Activated naive CD4-positive, alpha-beta T cell treated with anti-CD3 and anti-CD28 coated beads for 36 hours (primary cell): ENCODE results near the gene DDX39B. TPM values are rescaled to one million over a fixed set of nuclear protein-coding genes. Genes with fewer than 3 reads are reported as not detected.
A peak's percentile ranks its signal among the peaks of the same experiment; 100 is the strongest.

Experiments used
- CTCF ChIA-PET: fragments of 350-600 bp; sonication (Branson Sonifier 250); formaldehyde crosslinking; loops from one replicate; lab custom pipeline; 2021; ENCODE audit warnings: antibody characterized with exemption; lab: Charles Lee
- DNase-seq: peaks from one replicate; pipeline ENCODE4 v3.0.0-alpha.2; 2020
- H3K27ac Mint-ChIP-seq: one replicate; pipeline ENCODE4 v1.8.0; 2021; ENCODE audit warnings: mild to moderate bottlenecking, mixed read lengths
- H3K27me3 Mint-ChIP-seq: one replicate; pipeline ENCODE4 v1.8.0; 2021; ENCODE audit warnings: low read depth, mixed read lengths
- H3K36me3 Mint-ChIP-seq: one replicate; pipeline ENCODE4 v1.8.0; 2021; ENCODE audit warnings: low read depth, mixed read lengths
- H3K4me1 Mint-ChIP-seq: one replicate; pipeline ENCODE4 v1.8.0; 2021; ENCODE audit warnings: low read depth, mixed read lengths
- H3K4me3 Mint-ChIP-seq: one replicate; pipeline ENCODE4 v1.8.0; 2021; ENCODE audit warnings: mild to moderate bottlenecking, moderate library complexity, mixed read lengths
- H3K9me3 Mint-ChIP-seq: one replicate; pipeline ENCODE4 v1.8.0; 2021; ENCODE audit warnings: mixed read lengths
- intact Hi-C: fragments of 100-400 bp; cut with micrococcal nuclease; formaldehyde crosslinking; loops from one replicate; pipeline ENCODE4 v1.15.1; 2023
- total RNA-seq, 2 experiments: library from RNA; stranded (reverse); gene quantifications; one replicate each; pipeline ENCODE4 v1.2.3, GENCODE V29; 2021

The DDX39B gene
- total RNA-seq, 2 experiments from 2014 or later, result 600 to 624 TPM

- DNase-seq, result peak; percentile 90
- Mint-ChIP-seq H3K9me3 (no peaks in the 10 kb centered on the region), H3K4me3 (peak overlapping the region; percentile 99), H3K27ac (peak overlapping the region; percentile 99), H3K36me3 (peaks cover 42% of the 10 kb centered on the region), H3K4me1 (peaks cover 50% of the 10 kb centered on the region), H3K27me3 (no peaks in the 10 kb centered on the region)
- CTCF ChIA-PET, result interaction anchor here (0.5 to 19.5 kb wide), 8 partner anchors 5 to 80 kb away, joined by 3 to 618 read pairs (median 18); partner anchors contain the start of genes ATP6V1G2, C6orf47, DDX39B and NCR3
- intact Hi-C loops, result loop anchor here (1.0 kb wide), 6 partner anchors 9 to 39 kb away; partner anchors contain the start of genes LTA, NFKBIL1 and PRRC2A
Measured at GRCh38 chr6:31580807-31581433, 39.1 kb upstream of the DDX39B start.

- peaks cover 46% of the 10 kb centered on the region for H3K36me3 Mint-ChIP-seq
- H3K27ac Mint-ChIP-seq, result peak overlapping the region; percentile 99
- H3K4me3 Mint-ChIP-seq, result peak overlapping the region; percentile 99
- no peak for DNase-seq
- no peaks in the 10 kb centered on the region for H3K9me3 Mint-ChIP-seq
- CTCF ChIA-PET, result interaction anchor here (0.5 to 19.5 kb wide), 8 partner anchors 8 to 80 kb away, joined by 3 to 618 read pairs (median 5); partner anchors contain the start of genes ATP6V1G2, C6orf47, DDX39B and NCR3
- no peaks in the 10 kb centered on the region for H3K27me3 Mint-ChIP-seq
- peaks cover 48% of the 10 kb centered on the region for H3K4me1 Mint-ChIP-seq
- intact Hi-C loops, result loop anchor here (1.0 kb wide), 2 partner anchors 8 to 12 kb away; partner anchors contain the start of gene LTA
Measured at GRCh38 chr6:31580438-31580740, 38.6 kb upstream of the DDX39B start.

- intact Hi-C loops, result loop anchor here (1.0 to 10.0 kb wide), 4 partner anchors 7 to 1065 kb away; partner anchors contain the start of genes CLIC1 and LTA
- CTCF ChIA-PET, result interaction anchor here (0.5 to 19.5 kb wide), 10 partner anchors 8 to 81 kb away, joined by 3 to 618 read pairs (median 4); partner anchors contain the start of genes ATP6V1G2, C6orf47, DDX39B and NCR3
- Mint-ChIP-seq H3K36me3 (peaks cover 46% of the 10 kb centered on the region), H3K27ac (peak overlapping the region; percentile 99), H3K9me3 (no peaks in the 10 kb centered on the region), H3K27me3 (no peaks in the 10 kb centered on the region), H3K4me3 (peak overlapping the region; percentile 99), H3K4me1 (peaks cover 50% of the 10 kb centered on the region)
- peak; percentile 22 for DNase-seq
Measured at GRCh38 chr6:31579546-31580437, 38.0 kb upstream of the DDX39B start.

GRCh38 chr6:31579119-31579505, 37.3 kb upstream of the DDX39B start:
- Mint-ChIP-seq H3K4me1 (peaks cover 55% of the 10 kb centered on the region), H3K27ac (peak overlapping the region; percentile 99), H3K9me3 (no peaks in the 10 kb centered on the region), H3K36me3 (peaks cover 46% of the 10 kb centered on the region), H3K27me3 (no peaks in the 10 kb centered on the region), H3K4me3 (peak overlapping the region; percentile 99)
- CTCF ChIA-PET, result interaction anchor here (0.6 to 19.5 kb wide), 4 partner anchors 9 to 28 kb away, joined by 3 to 618 read pairs (median 222); partner anchors contain the start of genes ATP6V1G2, DDX39B, NCR3 and NFKBIL1
- no peak for DNase-seq
- intact Hi-C loops, result loop anchor here (5.0 to 10.0 kb wide), 2 partner anchors 158 to 1064 kb away; partner anchors contain the start of gene CLIC1

- peak overlapping the region; percentile 99 for H3K4me3 Mint-ChIP-seq
- CTCF ChIA-PET, result interaction anchor here (0.6 to 19.5 kb wide), 6 partner anchors 7 to 27 kb away, joined by 3 to 618 read pairs (median 42); partner anchors contain the start of genes ATP6V1G2, DDX39B, LST1 and LTB
- H3K36me3 Mint-ChIP-seq, result peaks cover 50% of the 10 kb centered on the region
- intact Hi-C loops, result loop anchor here (5.0 to 10.0 kb wide), 2 partner anchors 159 to 1064 kb away; partner anchors contain the start of gene CLIC1
- H3K27me3 Mint-ChIP-seq, result no peaks in the 10 kb centered on the region
- H3K9me3 Mint-ChIP-seq, result no peaks in the 10 kb centered on the region
- H3K27ac Mint-ChIP-seq, result peak overlapping the region; percentile 99
- H3K4me1 Mint-ChIP-seq, result peaks cover 57% of the 10 kb centered on the region
- DNase-seq, result no peak
Measured at GRCh38 chr6:31578184-31579118, 36.6 kb upstream of the DDX39B start.

- Mint-ChIP-seq H3K27me3 (no peaks in the 10 kb centered on the region), H3K4me1 (peaks cover 57% of the 10 kb centered on the region), H3K36me3 (peaks cover 57% of the 10 kb centered on the region), H3K9me3 (no peaks in the 10 kb centered on the region), H3K4me3 (peak overlapping the region; percentile 94), H3K27ac (peak overlapping the region; percentile 97)
- intact Hi-C loops, result loop anchor here (5.0 to 10.0 kb wide), 2 partner anchors 160 to 1063 kb away; partner anchors contain the start of gene CLIC1
- CTCF ChIA-PET, result interaction anchor here (0.6 to 19.5 kb wide), 5 partner anchors 8 to 27 kb away, joined by 4 to 618 read pairs (median 78); partner anchors contain the start of genes ATP6V1G2, DDX39B, LST1 and LTB
- DNase-seq, result no peak
Measured at GRCh38 chr6:31577579-31577966, 35.8 kb upstream of the DDX39B start.

GRCh38 chr6:31576897-31577578, 35.2 kb upstream of the DDX39B start:
- DNase-seq, result peak; percentile 72

GRCh38 chr6:31575952-31576685, 34.3 kb upstream of the DDX39B start:
- Mint-ChIP-seq H3K4me1 (peaks cover 63% of the 10 kb centered on the region), H3K27me3 (no peaks in the 10 kb centered on the region), H3K4me3 (peak overlapping the region; percentile 94), H3K27ac (peak overlapping the region; percentile 97), H3K9me3 (no peaks in the 10 kb centered on the region), H3K36me3 (peaks cover 51% of the 10 kb centered on the region)
- DNase-seq, result no peak
- CTCF ChIA-PET, result interaction anchor here (0.7 to 19.5 kb wide), 5 partner anchors 9 to 25 kb away, joined by 3 to 618 read pairs (median 78); partner anchors contain the start of genes ATP6V1G2, DDX39B, LST1 and LTB
- intact Hi-C loops, result loop anchor here (5.0 to 10.0 kb wide), 2 partner anchors 161 to 1061 kb away; partner anchors contain the start of gene CLIC1

More at GRCh38 chr6:31576897-31577578, 35.2 kb upstream of the DDX39B start:
- Mint-ChIP-seq H3K27ac (peak overlapping the region; percentile 97), H3K9me3 (no peaks in the 10 kb centered on the region), H3K36me3 (peaks cover 59% of the 10 kb centered on the region), H3K4me3 (peak overlapping the region; percentile 94), H3K27me3 (no peaks in the 10 kb centered on the region), H3K4me1 (peaks cover 54% of the 10 kb centered on the region)
- CTCF ChIA-PET, result interaction anchor here (0.6 to 19.5 kb wide), 4 partner anchors 8 to 26 kb away, joined by 4 to 618 read pairs (median 260); partner anchors contain the start of genes ATP6V1G2, DDX39B, LST1 and LTB
- intact Hi-C loops, result loop anchor here (5.0 to 10.0 kb wide), 2 partner anchors 160 to 1062 kb away; partner anchors contain the start of gene CLIC1

GRCh38 chr6:31575335-31575901, 33.6 kb upstream of the DDX39B start, which contains the start of gene TNF:
TSS of gene TNF (plus strand) at chr6:31575565. CDS start at chr6:31575742, 177 bp downstream.
- H3K27ac Mint-ChIP-seq, result peak within 1 kb of the TSS; percentile 97
- H3K9me3 Mint-ChIP-seq, result no peaks in the 10 kb centered on the region
- peak within 1 kb of the TSS; percentile 94 for H3K4me3 Mint-ChIP-seq
- H3K27me3 Mint-ChIP-seq, result no peaks in the 10 kb centered on the region
- peaks cover 65% of the 10 kb centered on the region for H3K4me1 Mint-ChIP-seq
- CTCF ChIA-PET, result interaction anchor here (0.7 to 19.5 kb wide), 5 partner anchors 10 to 24 kb away, joined by 3 to 618 read pairs (median 78); partner anchors contain the start of genes ATP6V1G2, DDX39B, LST1 and LTB
- peak; percentile 87 for DNase-seq
- intact Hi-C loops, result loop anchor here (5.0 to 10.0 kb wide), 2 partner anchors 162 to 1061 kb away; partner anchors contain the start of gene CLIC1
- peaks cover 49% of the 10 kb centered on the region for H3K36me3 Mint-ChIP-seq
